IMR-90 (cell line): ENCODE results near the gene HSD17B7.

Experiments used
- BHLHE40 ChIP-seq: fragments of 150-350 bp; IDR thresholded peaks from 2 replicates; pipeline ENCODE4 v1.6.1; 2016; ENCODE audit warnings: mild to moderate bottlenecking, low read depth, low read length
- CEBPB ChIP-seq: IDR thresholded peaks from 2 replicates; pipeline ENCODE4 v1.6.1; 2012; ENCODE audit warnings: low read depth, low read length, improper control_type of control experiment
- CTCF ChIP-seq: conservative IDR thresholded peaks from 2 replicates; pipeline ENCODE4 v1.5.1; 2012; ENCODE audit warnings: mild to moderate bottlenecking, low read depth, low read length, improper control_type of control experiment
- ELK1 ChIP-seq: fragments of 150-350 bp; IDR thresholded peaks from 2 replicates; pipeline ENCODE4 v1.6.1; 2016; ENCODE audit warnings: low read depth, mild to moderate bottlenecking, low read length, moderate library complexity, borderline replicate concordance
- FOS ChIP-seq: fragments of 150-350 bp; IDR thresholded peaks from 2 replicates; pipeline ENCODE4 v1.6.1; 2016; ENCODE audit warnings: low read depth, low read length
- MAFK ChIP-seq: IDR thresholded peaks from 2 replicates; pipeline ENCODE4 v1.6.1; 2012; ENCODE audit warnings: low read depth, low read length, improper control_type of control experiment
- MAZ ChIP-seq: IDR thresholded peaks from 2 replicates; pipeline ENCODE4 v1.6.1; 2012; ENCODE audit warnings: low read depth, mild to moderate bottlenecking, low read length, improper control_type of control experiment, moderate library complexity, borderline replicate concordance
- MXI1 ChIP-seq: IDR thresholded peaks from 2 replicates; pipeline ENCODE4 v1.6.1; 2012; ENCODE audit warnings: low read depth, mild to moderate bottlenecking, low read length, moderate library complexity, borderline replicate concordance
- POLR2A ChIP-seq: IDR thresholded peaks from 2 replicates; pipeline ENCODE4 v1.6.1; 2012; ENCODE audit warnings: mild to moderate bottlenecking, low read depth, low read length
- RAD21 ChIP-seq: IDR thresholded peaks from 2 replicates; pipeline ENCODE4 v1.6.1; 2012; ENCODE audit warnings: low read length, improper control_type of control experiment
- RCOR1 ChIP-seq: IDR thresholded peaks from 2 replicates; pipeline ENCODE4 v1.6.1; 2012; ENCODE audit warnings: mild to moderate bottlenecking, low read length, improper control_type of control experiment; ENCODE audit not compliant: insufficient replicate concordance
- RFX5 ChIP-seq: IDR thresholded peaks from 2 replicates; pipeline ENCODE4 v1.8.0; 2012; ENCODE audit warnings: low read depth, mild to moderate bottlenecking, low read length, moderate library complexity
- SMC3 ChIP-seq: fragments of 150-350 bp; IDR thresholded peaks from 2 replicates; pipeline ENCODE4 v1.6.1; 2016; ENCODE audit warnings: low read depth, mild to moderate bottlenecking, antibody characterized with exemption, low read length, moderate library complexity
- USF2 ChIP-seq: fragments of 150-350 bp; IDR thresholded peaks from 2 replicates; pipeline ENCODE4 v1.6.1; 2017; ENCODE audit warnings: mild to moderate bottlenecking, antibody characterized with exemption, low read length, low read depth

- no peak for TF ChIP-seq USF2
- no peak for TF ChIP-seq CTCF
- no peak for TF ChIP-seq ELK1
- no peak for TF ChIP-seq MAZ
- TF ChIP-seq POLR2A: no peak
- TF ChIP-seq CEBPB: no peak
- TF ChIP-seq SMC3: no peak
- TF ChIP-seq BHLHE40: no peak
- no peak for TF ChIP-seq MAFK
- TF ChIP-seq RFX5: no peak
- TF ChIP-seq RAD21: no peak
- TF ChIP-seq MXI1: no peak
- no peak for TF ChIP-seq FOS
- TF ChIP-seq RCOR1: no peak
These were observed 38.8 kb downstream of the HSD17B7 start for GRCh38 chr1:162829268-162829667.
